ENCODE data around the gene FAM9C.

DNA sequence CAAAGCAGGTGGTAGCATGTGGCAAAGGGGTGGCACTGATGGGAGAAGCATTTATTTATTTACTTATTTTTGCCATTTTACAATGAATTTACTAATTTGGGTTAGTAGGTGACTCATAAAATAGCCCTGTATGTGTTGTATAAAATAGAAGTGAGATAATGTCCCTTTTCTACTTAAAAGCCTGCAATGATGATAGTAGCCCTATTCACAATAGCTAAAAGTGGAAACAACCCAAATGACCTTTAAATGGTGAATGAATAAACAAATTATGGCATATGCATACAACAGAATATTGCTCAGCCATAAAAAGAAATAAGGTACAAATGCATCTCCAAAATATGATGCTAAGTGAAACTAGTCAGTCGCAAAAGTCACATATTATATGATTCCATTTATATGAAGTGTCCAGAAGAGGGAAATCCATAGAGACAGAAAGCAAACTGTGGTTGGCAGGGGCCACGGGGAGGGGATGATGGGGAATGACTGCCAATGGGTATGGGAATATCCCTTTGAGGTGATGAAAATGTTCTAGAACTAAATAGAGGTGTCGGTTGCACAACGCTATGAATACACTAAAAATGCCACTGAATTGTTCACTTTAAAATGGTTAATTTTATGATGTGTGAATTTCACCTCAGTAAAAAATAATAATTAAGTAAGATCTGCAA lies 35.8 kb upstream of the FAM9C start:
- TF ChIP-seq, protein P1, sequence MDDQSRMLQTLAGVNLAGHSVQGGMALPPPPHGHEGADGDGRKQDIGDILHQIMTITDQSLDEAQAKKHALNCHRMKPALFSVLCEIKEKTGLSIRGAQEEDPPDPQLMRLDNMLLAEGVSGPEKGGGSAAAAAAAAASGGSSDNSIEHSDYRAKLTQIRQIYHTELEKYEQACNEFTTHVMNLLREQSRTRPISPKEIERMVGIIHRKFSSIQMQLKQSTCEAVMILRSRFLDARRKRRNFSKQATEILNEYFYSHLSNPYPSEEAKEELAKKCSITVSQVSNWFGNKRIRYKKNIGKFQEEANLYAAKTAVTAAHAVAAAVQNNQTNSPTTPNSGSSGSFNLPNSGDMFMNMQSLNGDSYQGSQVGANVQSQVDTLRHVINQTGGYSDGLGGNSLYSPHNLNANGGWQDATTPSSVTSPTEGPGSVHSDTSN (CRISPR knock-in tag; IDR thresholded peaks at IDR 0.05): no peak
- TF ChIP-seq, protein P2, sequence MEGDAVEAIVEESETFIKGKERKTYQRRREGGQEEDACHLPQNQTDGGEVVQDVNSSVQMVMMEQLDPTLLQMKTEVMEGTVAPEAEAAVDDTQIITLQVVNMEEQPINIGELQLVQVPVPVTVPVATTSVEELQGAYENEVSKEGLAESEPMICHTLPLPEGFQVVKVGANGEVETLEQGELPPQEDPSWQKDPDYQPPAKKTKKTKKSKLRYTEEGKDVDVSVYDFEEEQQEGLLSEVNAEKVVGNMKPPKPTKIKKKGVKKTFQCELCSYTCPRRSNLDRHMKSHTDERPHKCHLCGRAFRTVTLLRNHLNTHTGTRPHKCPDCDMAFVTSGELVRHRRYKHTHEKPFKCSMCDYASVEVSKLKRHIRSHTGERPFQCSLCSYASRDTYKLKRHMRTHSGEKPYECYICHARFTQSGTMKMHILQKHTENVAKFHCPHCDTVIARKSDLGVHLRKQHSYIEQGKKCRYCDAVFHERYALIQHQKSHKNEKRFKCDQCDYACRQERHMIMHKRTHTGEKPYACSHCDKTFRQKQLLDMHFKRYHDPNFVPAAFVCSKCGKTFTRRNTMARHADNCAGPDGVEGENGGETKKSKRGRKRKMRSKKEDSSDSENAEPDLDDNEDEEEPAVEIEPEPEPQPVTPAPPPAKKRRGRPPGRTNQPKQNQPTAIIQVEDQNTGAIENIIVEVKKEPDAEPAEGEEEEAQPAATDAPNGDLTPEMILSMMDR (tag by site-specific recombination; IDR thresholded peaks at IDR 0.05): no peak
- no peak for TF ChIP-seq RBAK (tag by site-specific recombination; IDR thresholded peaks at IDR 0.05)
- no peak for TF ChIP-seq ZNF239 (tag by site-specific recombination; IDR thresholded peaks at IDR 0.05)
- no peak for TF ChIP-seq ZNF776 (tag by site-specific recombination; IDR thresholded peaks at IDR 0.05; ENCODE audit: borderline replicate concordance)
- no peak for TF ChIP-seq ZNF24 (tag by site-specific recombination; IDR thresholded peaks at IDR 0.05)
- TF ChIP-seq ZNF140 (tag by site-specific recombination; IDR thresholded peaks at IDR 0.05): no peak
- no peak for TF ChIP-seq ZNF324 (tag by site-specific recombination; IDR thresholded peaks at IDR 0.05)
- no peak for TF ChIP-seq ZNF677 (tag by site-specific recombination; IDR thresholded peaks at IDR 0.05)
- no peak for TF ChIP-seq MYNN (tag by site-specific recombination; IDR thresholded peaks at IDR 0.05; ENCODE audit: borderline replicate concordance)
- TF ChIP-seq ZNF175 (tag by site-specific recombination; IDR thresholded peaks at IDR 0.05): no peak
